ENCODE measurements around the gene MOB3C. TPM values are rescaled to one million over a fixed set of nuclear protein-coding genes. Genes with fewer than 3 reads are reported as not detected.

Gene MOB3C
- total RNA-seq, 2 donors from 2014 or later = 20.8 to 23.3 TPM

GRCh38 chr1:46575778-46576177 lies 40.8 kb downstream of the MOB3C start:
- H3K27me3 ChIP-seq = no peaks in the 10 kb centered on the region
- DNase-seq (no peak), ATAC-seq (no peak)
- H3K36me3 ChIP-seq (replicated peaks in 1 of 2; ENCODE audit: insufficient read depth in 1 of 2, low read depth in 2 of 2) = peaks cover under 1 to 12% of the 10 kb centered on the region in 2 donors
- H3K9me3 ChIP-seq = no peaks in the 10 kb centered on the region
- WGBS, 2 donors = 82 to 84% methylated on average over 3 of the region's 3 CpGs
- peaks cover 17% of the 10 kb centered on the region for H3K4me1 ChIP-seq
- no peak overlapping the region for H3K4me3 ChIP-seq
- intact Hi-C loops (cut with DNase I) = no loop called here
- no peak for TF ChIP-seq POLR2A (IDR thresholded peaks at IDR 0.05)
- TF ChIP-seq, protein P1, sequence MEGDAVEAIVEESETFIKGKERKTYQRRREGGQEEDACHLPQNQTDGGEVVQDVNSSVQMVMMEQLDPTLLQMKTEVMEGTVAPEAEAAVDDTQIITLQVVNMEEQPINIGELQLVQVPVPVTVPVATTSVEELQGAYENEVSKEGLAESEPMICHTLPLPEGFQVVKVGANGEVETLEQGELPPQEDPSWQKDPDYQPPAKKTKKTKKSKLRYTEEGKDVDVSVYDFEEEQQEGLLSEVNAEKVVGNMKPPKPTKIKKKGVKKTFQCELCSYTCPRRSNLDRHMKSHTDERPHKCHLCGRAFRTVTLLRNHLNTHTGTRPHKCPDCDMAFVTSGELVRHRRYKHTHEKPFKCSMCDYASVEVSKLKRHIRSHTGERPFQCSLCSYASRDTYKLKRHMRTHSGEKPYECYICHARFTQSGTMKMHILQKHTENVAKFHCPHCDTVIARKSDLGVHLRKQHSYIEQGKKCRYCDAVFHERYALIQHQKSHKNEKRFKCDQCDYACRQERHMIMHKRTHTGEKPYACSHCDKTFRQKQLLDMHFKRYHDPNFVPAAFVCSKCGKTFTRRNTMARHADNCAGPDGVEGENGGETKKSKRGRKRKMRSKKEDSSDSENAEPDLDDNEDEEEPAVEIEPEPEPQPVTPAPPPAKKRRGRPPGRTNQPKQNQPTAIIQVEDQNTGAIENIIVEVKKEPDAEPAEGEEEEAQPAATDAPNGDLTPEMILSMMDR (IDR thresholded peaks at IDR 0.05) = no peak
- H3K27ac ChIP-seq = no peak overlapping the region

DNA sequence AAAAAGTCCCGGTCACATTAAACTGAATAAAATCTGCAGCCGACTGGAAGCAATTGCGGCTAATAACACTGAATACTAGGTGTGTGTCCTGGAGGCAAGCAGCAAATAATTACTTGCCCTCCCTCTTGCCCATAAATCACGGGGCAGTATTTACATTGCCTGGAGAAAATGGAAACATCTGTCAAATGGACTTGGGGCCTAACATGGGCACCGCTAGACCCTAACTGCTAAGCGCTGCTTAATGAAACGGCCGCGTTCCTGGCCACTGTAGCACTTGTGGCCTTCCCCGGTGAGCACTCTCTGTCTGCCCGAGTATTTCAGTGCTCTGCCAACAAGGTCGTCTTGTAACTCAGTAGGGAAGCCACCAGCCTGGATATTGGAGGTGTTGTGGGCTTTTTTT lies 41.3 kb downstream of the MOB3C start:
- TF ChIP-seq, protein P1 (IDR thresholded peaks at IDR 0.05) = no peak
- TF ChIP-seq POLR2A (IDR thresholded peaks at IDR 0.05) = no peak
- DNase-seq (no peak), ATAC-seq (no peak)
- Histone ChIP-seq H3K9me3 (no peaks in the 10 kb centered on the region), H3K4me1 (peaks cover 17% of the 10 kb centered on the region), H3K27me3 (no peaks in the 10 kb centered on the region), H3K4me3 (no peak overlapping the region), H3K27ac (no peak overlapping the region), H3K36me3 (replicated peaks in 1 of 2; ENCODE audit: insufficient read depth in 1 of 2, low read depth in 2 of 2) (peaks cover 0 to 9% of the 10 kb centered on the region in 2 donors)
- WGBS, 2 donors = 62 to 74% methylated on average over 12 of the region's 12 CpGs
- intact Hi-C loops (cut with DNase I) = no loop called here

- Histone ChIP-seq H3K27ac (no peak overlapping the region), H3K9me3 (no peaks in the 10 kb centered on the region), H3K4me3 (no peak overlapping the region), H3K4me1 (peaks cover 17% of the 10 kb centered on the region), H3K36me3 (replicated peaks in 1 of 2; ENCODE audit: insufficient read depth in 1 of 2, low read depth in 2 of 2) (peaks cover 0 to 13% of the 10 kb centered on the region in 2 donors), H3K27me3 (no peaks in the 10 kb centered on the region)
- ATAC-seq (no peak), DNase-seq (no peak)
- no peak for TF ChIP-seq POLR2A (IDR thresholded peaks at IDR 0.05)
- TF ChIP-seq, protein P1 (IDR thresholded peaks at IDR 0.05) = no peak
- intact Hi-C loops (cut with DNase I) = no loop called here
- 84 to 95% methylated on average over 6 of the region's 6 CpGs for WGBS, 2 donors
Observed at GRCh38 chr1:46571691-46572225, 44.9 kb downstream of the MOB3C start.

- H3K4me1 ChIP-seq = peaks cover 17% of the 10 kb centered on the region
- intact Hi-C loops (cut with DNase I) = no loop called here
- DNase-seq (no peak), ATAC-seq (no peak)
- no peak overlapping the region for H3K27ac ChIP-seq
- no peaks in the 10 kb centered on the region for H3K27me3 ChIP-seq
- H3K36me3 ChIP-seq (replicated peaks in 1 of 2; ENCODE audit: insufficient read depth in 1 of 2, low read depth in 2 of 2) = peaks cover 0 to 14% of the 10 kb centered on the region in 2 donors
- H3K4me3 ChIP-seq = no peak overlapping the region
- 63 to 74% methylated on average over 13 to 14 of the region's 14 CpGs for WGBS, 2 donors
- no peaks in the 10 kb centered on the region for H3K9me3 ChIP-seq
- TF ChIP-seq, protein P1 (IDR thresholded peaks at IDR 0.05) = no peak
- no peak for TF ChIP-seq POLR2A (IDR thresholded peaks at IDR 0.05)
Observed at GRCh38 chr1:46569884-46570725, 46.5 kb downstream of the MOB3C start.
